Measurements from ENCODE around the gene BAIAP2L2.
"Not testable (repeated sequence)": the region's sequence is repeated elsewhere in the genome, so short reads cannot be mapped to it uniquely, and the experiment has no call there.

The BAIAP2L2 gene, protein sequence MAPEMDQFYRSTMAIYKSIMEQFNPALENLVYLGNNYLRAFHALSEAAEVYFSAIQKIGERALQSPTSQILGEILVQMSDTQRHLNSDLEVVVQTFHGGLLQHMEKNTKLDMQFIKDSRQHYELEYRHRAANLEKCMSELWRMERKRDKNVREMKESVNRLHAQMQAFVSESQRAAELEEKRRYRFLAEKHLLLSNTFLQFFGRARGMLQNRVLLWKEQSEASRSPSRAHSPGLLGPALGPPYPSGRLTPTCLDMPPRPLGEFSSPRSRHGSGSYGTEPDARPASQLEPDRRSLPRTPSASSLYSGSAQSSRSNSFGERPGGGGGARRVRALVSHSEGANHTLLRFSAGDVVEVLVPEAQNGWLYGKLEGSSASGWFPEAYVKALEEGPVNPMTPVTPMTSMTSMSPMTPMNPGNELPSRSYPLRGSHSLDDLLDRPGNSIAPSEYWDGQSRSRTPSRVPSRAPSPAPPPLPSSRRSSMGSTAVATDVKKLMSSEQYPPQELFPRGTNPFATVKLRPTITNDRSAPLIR

DNA sequence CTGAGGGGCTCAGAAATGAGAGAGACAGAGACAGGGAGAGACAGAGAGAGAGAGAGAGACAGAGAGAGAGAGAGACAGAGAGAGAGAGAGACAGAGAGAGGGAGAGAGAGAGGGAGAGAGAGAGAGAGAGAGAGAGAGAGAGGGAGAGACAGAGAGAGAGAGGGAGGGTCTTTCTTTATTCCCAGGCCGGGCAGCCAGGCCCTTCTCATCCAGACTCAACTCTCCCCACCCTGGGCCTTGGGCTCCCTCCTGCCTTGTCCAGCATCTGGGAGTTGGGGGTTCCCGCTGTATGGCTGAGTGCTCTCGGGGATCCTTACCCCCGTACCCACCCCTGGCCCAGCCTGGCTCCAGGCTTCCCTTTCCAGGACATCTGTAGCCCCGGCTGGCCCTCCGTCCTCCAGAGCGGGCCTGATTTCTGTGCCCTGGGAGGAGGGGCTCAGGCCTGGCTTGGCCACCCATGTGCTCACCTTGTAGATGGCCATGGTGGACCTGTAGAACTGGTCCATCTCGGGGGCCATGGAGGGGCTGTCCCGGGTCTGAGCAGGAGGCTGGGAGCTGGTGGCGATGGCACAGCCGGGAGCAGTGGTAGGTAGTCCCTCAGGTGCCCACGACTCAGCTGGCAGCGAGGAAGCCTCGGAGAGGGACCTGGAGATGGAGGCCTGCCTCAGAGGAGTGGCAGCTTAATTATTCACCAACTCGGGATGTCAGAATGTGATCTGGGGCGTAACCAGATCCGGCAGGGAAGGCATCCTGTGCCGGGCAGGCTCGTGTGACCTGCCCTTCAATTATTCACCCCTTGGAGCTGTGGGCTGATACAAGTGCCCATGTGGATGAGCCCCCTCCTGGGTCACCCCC, at the start of gene BAIAP2L2:
Gene BAIAP2L2, minus strand, starts transcription at position 677 of the 855 bp plus-strand sequence. Its CDS starts 159 bp downstream, at position 518.
- no peak for TF ChIP-seq MYC (IDR thresholded peaks at IDR 0.05; ENCODE audit: low read depth, low read length)
- TF ChIP-seq, protein P1, sequence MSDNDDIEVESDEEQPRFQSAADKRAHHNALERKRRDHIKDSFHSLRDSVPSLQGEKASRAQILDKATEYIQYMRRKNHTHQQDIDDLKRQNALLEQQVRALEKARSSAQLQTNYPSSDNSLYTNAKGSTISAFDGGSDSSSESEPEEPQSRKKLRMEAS (IDR thresholded peaks at IDR 0.05; ENCODE audit: low read depth, low read length) = no peak
- TF ChIP-seq POLR2A (IDR thresholded peaks at IDR 0.05; ENCODE audit: extremely low read depth, insufficient read length) = no peak
- no peak for DNase-seq (ENCODE audit: low read depth)
- H3K4me3 ChIP-seq (ENCODE audit: low read depth, low read length) = no peak within 1 kb of the TSS

DNA sequence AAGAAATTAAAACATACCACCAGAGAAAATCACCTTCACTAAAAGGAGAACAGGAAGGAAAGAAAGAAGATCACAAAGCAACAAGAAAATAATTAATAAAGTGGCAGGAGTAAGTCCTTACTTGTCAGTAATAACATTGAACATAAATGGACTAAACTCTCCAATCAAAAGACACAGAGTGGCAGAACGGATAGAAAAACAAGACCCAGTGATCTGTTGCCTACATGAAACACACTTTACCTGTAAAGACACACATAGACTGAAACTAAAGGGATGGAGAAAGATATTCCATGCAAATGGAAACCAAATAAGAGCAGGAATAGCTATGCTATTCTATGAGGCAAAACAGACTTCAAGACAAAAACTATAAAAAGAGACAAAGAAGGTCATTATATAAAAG, 45.2 kb upstream of the BAIAP2L2 start:
- TF ChIP-seq POLR2A (IDR thresholded peaks at IDR 0.05; ENCODE audit: extremely low read depth, insufficient read length) = no peak
- TF ChIP-seq, protein P1 (IDR thresholded peaks at IDR 0.05; ENCODE audit: low read depth, low read length) = no peak
- no peak for TF ChIP-seq MYC (IDR thresholded peaks at IDR 0.05; ENCODE audit: low read depth, low read length)
- TF ChIP-seq, protein P2, sequence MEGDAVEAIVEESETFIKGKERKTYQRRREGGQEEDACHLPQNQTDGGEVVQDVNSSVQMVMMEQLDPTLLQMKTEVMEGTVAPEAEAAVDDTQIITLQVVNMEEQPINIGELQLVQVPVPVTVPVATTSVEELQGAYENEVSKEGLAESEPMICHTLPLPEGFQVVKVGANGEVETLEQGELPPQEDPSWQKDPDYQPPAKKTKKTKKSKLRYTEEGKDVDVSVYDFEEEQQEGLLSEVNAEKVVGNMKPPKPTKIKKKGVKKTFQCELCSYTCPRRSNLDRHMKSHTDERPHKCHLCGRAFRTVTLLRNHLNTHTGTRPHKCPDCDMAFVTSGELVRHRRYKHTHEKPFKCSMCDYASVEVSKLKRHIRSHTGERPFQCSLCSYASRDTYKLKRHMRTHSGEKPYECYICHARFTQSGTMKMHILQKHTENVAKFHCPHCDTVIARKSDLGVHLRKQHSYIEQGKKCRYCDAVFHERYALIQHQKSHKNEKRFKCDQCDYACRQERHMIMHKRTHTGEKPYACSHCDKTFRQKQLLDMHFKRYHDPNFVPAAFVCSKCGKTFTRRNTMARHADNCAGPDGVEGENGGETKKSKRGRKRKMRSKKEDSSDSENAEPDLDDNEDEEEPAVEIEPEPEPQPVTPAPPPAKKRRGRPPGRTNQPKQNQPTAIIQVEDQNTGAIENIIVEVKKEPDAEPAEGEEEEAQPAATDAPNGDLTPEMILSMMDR (IDR thresholded peaks at IDR 0.05; ENCODE audit: low read depth, low read length) = no peak
- no peak overlapping the region for H3K4me3 ChIP-seq (ENCODE audit: low read depth, low read length)
- DNase-seq (ENCODE audit: low read depth) = no peak

DNA sequence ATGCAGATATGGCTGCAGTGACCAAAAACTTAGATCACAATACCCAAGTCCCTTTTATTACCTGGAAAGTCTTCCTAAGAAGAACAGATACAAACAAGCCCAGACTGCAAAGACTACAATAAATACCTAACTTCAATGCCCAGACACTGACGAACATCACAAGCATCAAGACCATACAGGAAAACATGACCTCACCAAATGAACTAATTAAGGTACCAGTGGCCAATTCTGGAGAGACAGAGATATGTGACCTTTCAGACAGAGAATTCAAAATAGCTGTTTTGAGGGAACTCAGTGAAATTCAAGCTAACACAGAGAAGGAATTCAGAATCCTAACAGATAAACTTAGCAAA, 44.1 kb upstream of the BAIAP2L2 start:
- not testable (repeated sequence) for H3K4me3 ChIP-seq (ENCODE audit: low read depth, low read length); DNase-seq (ENCODE audit: low read depth)

DNA sequence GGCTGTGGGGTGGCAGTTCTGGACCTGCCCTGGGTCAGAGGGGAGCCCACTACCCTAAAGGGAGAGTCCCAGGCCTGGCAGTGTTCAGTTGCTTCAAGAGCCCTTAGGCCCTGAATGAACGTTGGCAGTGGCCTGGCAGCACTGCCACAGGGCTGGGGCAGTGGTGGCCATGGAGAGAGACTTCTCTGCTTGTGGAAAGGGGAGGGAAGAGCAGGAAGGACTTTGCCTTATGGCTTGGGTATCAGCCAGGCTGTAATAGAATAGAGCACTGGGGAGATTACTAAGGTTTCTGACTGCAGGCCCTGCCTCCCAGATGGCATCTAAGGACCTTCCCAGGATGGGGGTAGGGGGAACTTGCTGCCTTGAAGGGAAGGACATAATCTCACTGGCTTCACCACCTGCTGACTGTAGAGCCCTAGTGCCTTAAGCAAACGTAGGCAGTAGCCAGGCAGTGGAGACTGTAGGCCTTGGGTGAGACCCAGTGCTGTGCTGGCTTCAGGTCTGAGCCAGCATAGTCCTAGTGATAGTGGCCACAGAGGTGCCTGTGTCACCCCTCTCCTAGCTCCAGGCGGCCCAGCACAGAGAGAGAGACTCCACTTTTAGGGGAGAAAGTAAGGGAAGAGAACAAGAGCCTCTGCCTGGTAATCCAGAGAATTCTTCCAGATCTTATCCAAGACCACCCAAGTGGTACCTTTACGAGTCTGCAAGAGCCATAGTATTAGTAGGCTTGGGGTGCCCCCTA, 43.5 kb upstream of the BAIAP2L2 start:
- TF ChIP-seq MYC (IDR thresholded peaks at IDR 0.05; ENCODE audit: low read depth, low read length) = no peak
- no peak for TF ChIP-seq POLR2A (IDR thresholded peaks at IDR 0.05; ENCODE audit: extremely low read depth, insufficient read length)
- TF ChIP-seq, protein P1 (IDR thresholded peaks at IDR 0.05; ENCODE audit: low read depth, low read length) = no peak
- TF ChIP-seq, protein P2 (IDR thresholded peaks at IDR 0.05; ENCODE audit: low read depth, low read length) = no peak
- no peak for DNase-seq (ENCODE audit: low read depth)

DNA sequence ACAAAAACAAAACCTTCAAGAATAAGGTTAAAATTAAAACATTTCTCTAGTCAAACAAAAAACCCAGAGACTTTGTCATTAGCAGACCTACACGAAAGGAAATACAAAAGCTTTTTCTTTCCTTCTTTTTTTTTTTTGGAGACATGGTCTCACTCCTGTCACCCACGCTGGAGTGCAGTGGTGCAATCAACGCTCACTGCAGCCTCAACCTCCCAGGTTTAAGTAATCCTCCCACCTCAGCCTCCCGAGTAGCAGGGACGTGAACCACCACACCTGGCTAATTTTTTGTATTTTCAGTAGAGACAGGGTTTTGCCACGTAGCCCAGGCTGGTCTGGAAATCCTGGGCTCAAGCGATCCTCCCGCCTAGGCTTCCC, 40.6 kb upstream of the BAIAP2L2 start:
- no peak for DNase-seq (ENCODE audit: low read depth)
- TF ChIP-seq, protein P2 (IDR thresholded peaks at IDR 0.05; ENCODE audit: low read depth, low read length) = no peak
- no peak for TF ChIP-seq POLR2A (IDR thresholded peaks at IDR 0.05; ENCODE audit: extremely low read depth, insufficient read length)

More for the DNA sequence above, 43.5 kb upstream of the BAIAP2L2 start:
- H3K4me3 ChIP-seq (ENCODE audit: low read depth, low read length) = no peak overlapping the region

DNA sequence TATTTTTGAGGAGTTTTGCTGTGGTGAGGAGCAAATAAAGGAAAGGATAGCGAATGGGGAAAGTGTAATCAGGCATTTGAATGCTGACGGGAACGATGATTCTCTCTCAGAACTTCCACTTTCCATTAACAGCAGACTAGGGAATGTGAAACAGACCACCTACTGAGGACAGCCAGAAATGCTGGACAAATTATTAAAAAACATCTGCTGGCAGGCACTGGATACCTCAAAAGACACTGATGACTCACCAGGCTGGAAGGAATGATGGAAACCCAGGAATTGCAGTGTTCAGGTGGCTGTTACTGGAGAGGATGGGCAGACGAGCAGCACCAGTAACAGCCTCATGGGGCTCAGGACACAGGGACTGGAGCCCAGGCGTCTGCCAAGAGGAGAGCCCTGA, 37.8 kb upstream of the BAIAP2L2 start:
- TF ChIP-seq MYC (IDR thresholded peaks at IDR 0.05; ENCODE audit: low read depth, low read length) (no peak), POLR2A (IDR thresholded peaks at IDR 0.05; ENCODE audit: extremely low read depth, insufficient read length) (no peak)
- TF ChIP-seq, protein P2 (IDR thresholded peaks at IDR 0.05; ENCODE audit: low read depth, low read length) = no peak
- TF ChIP-seq, protein P1 (IDR thresholded peaks at IDR 0.05; ENCODE audit: low read depth, low read length) = no peak
- DNase-seq (ENCODE audit: low read depth) = no peak
- H3K4me3 ChIP-seq (ENCODE audit: low read depth, low read length) = no peak overlapping the region

More for the DNA sequence above, 40.6 kb upstream of the BAIAP2L2 start:
- H3K4me3 ChIP-seq (ENCODE audit: low read depth, low read length) = no peak overlapping the region

DNA sequence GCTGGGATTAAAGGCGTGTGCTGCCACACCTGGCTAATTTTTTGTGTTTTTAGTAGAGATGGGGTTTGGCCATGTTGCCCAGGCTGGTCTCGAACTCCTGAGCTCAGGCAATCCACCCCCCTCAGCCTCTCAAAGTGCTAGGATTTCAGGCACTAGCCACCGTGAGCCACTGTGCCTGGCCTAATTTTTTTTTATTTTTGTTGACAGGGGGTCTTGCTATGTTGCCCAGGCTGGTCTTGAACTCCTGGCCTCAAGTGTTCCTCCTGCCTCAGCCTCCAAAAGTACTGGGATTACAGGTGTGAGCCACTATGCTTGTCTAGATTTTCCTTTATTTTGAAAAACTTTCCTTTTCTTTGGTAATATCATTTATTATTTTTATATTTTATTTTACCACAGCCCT, 35.7 kb upstream of the BAIAP2L2 start:
- not testable (repeated sequence) for DNase-seq (ENCODE audit: low read depth); H3K4me3 ChIP-seq (ENCODE audit: low read depth, low read length)

All from NB4 (cell line).